Right atrium auricular region (tissue), 2 donors: ENCODE measurements around the gene TREM1. TPM values are rescaled to one million over a fixed set of nuclear protein-coding genes. Genes with fewer than 3 reads are reported as not detected.

Experiments used
- DNase-seq: peaks from one replicate; pipeline ENCODE4 v3.0.0-alpha.2; 2019; ENCODE audit warnings: low spot score
- H3K27ac ChIP-seq, 2 donors: fragments of 200-600 bp; sonication (generic); 1 replicate in 1 of 2; 2 replicates in 1 of 2; pipeline ENCODE4 v1.5.1; 2016 to 2019
- H3K27me3 ChIP-seq, 2 donors: fragments of 200-600 bp; sonication (generic); one replicate each; pipeline versions ENCODE4 v1.5.1 to v1.6.0; 2017 to 2019
- H3K36me3 ChIP-seq: fragments of 200-600 bp; sonication (generic); one replicate; pipeline ENCODE4 v1.5.1; 2016
- H3K4me1 ChIP-seq, 2 donors: fragments of 200-600 bp; sonication (generic); one replicate each; pipeline versions ENCODE4 v1.5.1 to v1.6.0; 2017 to 2019
- H3K4me3 ChIP-seq, 2 donors: fragments of 200-600 bp; sonication (generic); 1 replicate in 1 of 2; 2 replicates in 1 of 2; pipeline ENCODE4 v1.5.1; 2017 to 2019; ENCODE audit warnings: mild to moderate bottlenecking in 1 of 2, moderate library complexity in 1 of 2
- H3K9me3 ChIP-seq, 2 donors: fragments of 200-600 bp; sonication (generic); one replicate each; pipeline ENCODE4 v1.5.1; 2019
- CTCF ChIP-seq, 2 donors: fragments of 200-600 bp; sonication (generic); IDR thresholded peaks; one replicate each; pipeline ENCODE4 v1.5.1; 2019; ENCODE audit warnings: antibody characterized with exemption in 2 of 2
- total RNA-seq, 2 donors: library from RNA; depleted of rRNA; stranded (reverse); fragments of >200 nt; gene quantifications; one replicate each; pipeline ENCODE4 v1.1.0, GENCODE V29; 2016

The TREM1 gene
- total RNA-seq, 2 donors from 2014 or later, result 2.9 TPM; not detected in 1

- Histone ChIP-seq H3K36me3 (no peaks in the 10 kb centered on the region), H3K4me1 (no peaks in the 10 kb centered on the region), H3K9me3 (no peaks in the 10 kb centered on the region), H3K4me3 (no peak overlapping the region), H3K27me3 (no peaks in the 10 kb centered on the region), H3K27ac (no peak overlapping the region)
- TF ChIP-seq CTCF (IDR thresholded peaks at IDR 0.05), result no peak
- no peak for DNase-seq
Measured at GRCh38 chr6:41273714-41274113, 12.8 kb downstream of the TREM1 start.

GRCh38 chr6:41272591-41273240, 13.8 kb downstream of the TREM1 start:
- no peaks in the 10 kb centered on the region for H3K36me3 ChIP-seq
- no peaks in the 10 kb centered on the region for H3K27me3 ChIP-seq
- H3K4me3 ChIP-seq, result no peak overlapping the region
- H3K4me1 ChIP-seq, result no peaks in the 10 kb centered on the region
- no peak overlapping the region for H3K27ac ChIP-seq
- no peak for DNase-seq
- H3K9me3 ChIP-seq, result no peaks in the 10 kb centered on the region
- no peak for TF ChIP-seq CTCF (IDR thresholded peaks at IDR 0.05)

GRCh38 chr6:41271901-41272395, 14.5 kb downstream of the TREM1 start:
- H3K27ac ChIP-seq, result no peak overlapping the region
- peak; percentile 81 for DNase-seq
- TF ChIP-seq CTCF (IDR thresholded peaks at IDR 0.05), result no peak
- no peaks in the 10 kb centered on the region for H3K4me1 ChIP-seq
- no peaks in the 10 kb centered on the region for H3K9me3 ChIP-seq
- H3K4me3 ChIP-seq, result no peak overlapping the region
- no peaks in the 10 kb centered on the region for H3K36me3 ChIP-seq
- H3K27me3 ChIP-seq, result no peaks in the 10 kb centered on the region

- DNase-seq, result no peak
- H3K36me3 ChIP-seq, result no peaks in the 10 kb centered on the region
- TF ChIP-seq CTCF (IDR thresholded peaks at IDR 0.05), result no peak
Measured at GRCh38 chr6:41269716-41270115, 16.8 kb downstream of the TREM1 start.

GRCh38 chr6:41269166-41269565, 17.3 kb downstream of the TREM1 start:
- TF ChIP-seq CTCF (IDR thresholded peaks at IDR 0.05), result no peak
- no peak for DNase-seq
- Histone ChIP-seq H3K27me3 (no peaks in the 10 kb centered on the region), H3K36me3 (no peaks in the 10 kb centered on the region), H3K9me3 (no peaks in the 10 kb centered on the region), H3K27ac (no peak overlapping the region), H3K4me3 (no peak overlapping the region), H3K4me1 (no peaks in the 10 kb centered on the region)

More at GRCh38 chr6:41269716-41270115, 16.8 kb downstream of the TREM1 start:
- Histone ChIP-seq H3K27me3 (no peaks in the 10 kb centered on the region), H3K4me3 (no peak overlapping the region), H3K9me3 (no peaks in the 10 kb centered on the region), H3K4me1 (no peaks in the 10 kb centered on the region), H3K27ac (no peak overlapping the region)

GRCh38 chr6:41268478-41268877, 18.0 kb downstream of the TREM1 start:
- H3K4me1 ChIP-seq, result no peaks in the 10 kb centered on the region
- H3K4me3 ChIP-seq, result no peak overlapping the region
- no peaks in the 10 kb centered on the region for H3K36me3 ChIP-seq
- H3K27me3 ChIP-seq, result no peaks in the 10 kb centered on the region
- H3K9me3 ChIP-seq, result peaks cover 0 to 2% of the 10 kb centered on the region in 2 donors
- H3K27ac ChIP-seq, result no peak overlapping the region
- no peak for DNase-seq
- no peak for TF ChIP-seq CTCF (IDR thresholded peaks at IDR 0.05)
